NT2/D1 (cell line): Measurements from ENCODE around the gene IQCK.

Experiments
- YY1 ChIP-seq: IDR thresholded peaks from 2 replicates; pipeline ENCODE4 v1.6.1; 2011; ENCODE audit not compliant: insufficient read length, insufficient read depth
- ZNF274 ChIP-seq: IDR thresholded peaks from 2 replicates; pipeline ENCODE4 v1.6.1; 2011; ENCODE audit warnings: mild to moderate bottlenecking, low read depth, low read length

DNA sequence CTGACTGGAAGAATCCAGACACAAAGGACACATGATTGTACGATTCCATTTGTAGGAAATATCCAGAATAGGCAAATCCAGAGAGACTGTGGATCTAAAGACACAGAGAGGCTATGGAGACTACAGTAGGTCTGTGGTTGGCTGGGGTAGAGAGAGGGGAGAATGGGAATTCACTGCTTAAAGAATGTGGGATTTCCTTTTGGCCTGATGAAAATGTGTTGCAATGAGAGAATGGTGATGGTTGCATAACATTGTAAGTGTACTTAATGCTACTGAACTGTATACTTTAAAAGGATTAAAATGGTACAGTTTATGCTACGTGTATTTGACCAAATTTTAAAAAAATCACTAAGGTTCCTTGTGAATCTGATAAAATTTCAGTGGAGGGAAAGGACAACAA is 104.5 kb downstream of the IQCK start:
- TF ChIP-seq YY1 (no peak), ZNF274 (no peak)
